Esophagus mucosa (tissue), 1 donor: ENCODE data around the gene CLSTN2. TPM values are rescaled to one million over a fixed set of nuclear protein-coding genes. Genes with fewer than 3 reads are reported as not detected.

Experiments used
- ATAC-seq: fragments of 200-7000 bp; cut with Tn5 transposase; one replicate; pipeline ENCODE4 v1.9.1; 2020
- total RNA-seq: library from RNA; stranded (reverse); gene quantifications from one replicate; pipeline ENCODE4 v1.2.4, GENCODE V29; 2023
- donor health status: DM: yes; HTN: yes; CAD: no.

Gene CLSTN2
- total RNA-seq, 1 donor from 2014 or later: 1.5 TPM

DNA sequence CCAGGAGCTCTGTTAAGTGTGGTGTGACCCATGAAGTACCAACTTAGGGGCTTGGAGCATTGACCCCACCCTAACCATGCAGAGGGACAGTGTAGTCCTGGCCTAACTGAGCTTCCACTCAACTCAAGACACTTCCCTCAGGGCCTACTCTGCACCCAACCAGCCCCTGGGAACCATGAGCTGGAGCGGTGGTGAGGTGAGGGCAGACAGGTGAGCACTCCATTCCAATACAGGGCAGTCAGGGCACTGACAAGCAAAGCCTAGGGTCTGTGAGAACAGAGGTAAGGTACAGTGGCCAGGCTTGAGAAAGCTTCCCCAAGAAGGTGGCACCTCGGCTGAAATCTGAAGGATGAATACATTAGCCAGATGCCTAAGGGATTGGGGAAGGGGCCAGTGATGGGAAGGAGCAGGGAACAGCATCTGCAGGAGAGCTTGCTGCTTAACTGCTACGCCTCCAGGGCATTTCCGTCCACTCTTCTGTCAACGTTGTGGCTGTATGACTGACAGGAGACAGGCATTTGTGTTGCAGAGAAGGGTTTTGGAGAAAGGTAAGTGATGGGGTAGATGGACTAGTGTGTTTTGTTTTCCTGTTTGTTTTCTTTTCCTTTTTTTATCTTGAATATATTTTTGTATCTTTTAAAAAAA lies 499.4 kb downstream of the CLSTN2 start:
- no peak for ATAC-seq

DNA sequence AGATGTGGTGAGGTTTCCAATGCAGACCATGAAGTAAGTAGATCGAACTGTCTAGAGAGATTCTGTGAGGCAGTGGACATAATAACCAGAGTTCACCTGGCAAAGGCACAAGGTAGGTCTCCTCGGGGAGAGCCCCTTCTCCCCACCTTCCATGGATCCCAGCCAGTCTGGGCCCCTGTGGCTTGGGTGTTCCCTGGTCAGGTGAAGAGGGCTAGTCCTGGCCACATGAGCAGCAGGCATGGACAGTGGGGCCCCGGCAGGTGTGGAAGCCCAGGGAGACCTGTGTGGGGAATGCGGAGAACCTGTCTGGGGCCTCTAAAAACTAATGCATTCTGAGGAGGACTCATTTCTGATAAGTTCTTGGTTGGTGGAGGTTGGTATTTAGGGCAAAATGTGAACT lies 501.4 kb downstream of the CLSTN2 start:
- ATAC-seq: no peak

DNA sequence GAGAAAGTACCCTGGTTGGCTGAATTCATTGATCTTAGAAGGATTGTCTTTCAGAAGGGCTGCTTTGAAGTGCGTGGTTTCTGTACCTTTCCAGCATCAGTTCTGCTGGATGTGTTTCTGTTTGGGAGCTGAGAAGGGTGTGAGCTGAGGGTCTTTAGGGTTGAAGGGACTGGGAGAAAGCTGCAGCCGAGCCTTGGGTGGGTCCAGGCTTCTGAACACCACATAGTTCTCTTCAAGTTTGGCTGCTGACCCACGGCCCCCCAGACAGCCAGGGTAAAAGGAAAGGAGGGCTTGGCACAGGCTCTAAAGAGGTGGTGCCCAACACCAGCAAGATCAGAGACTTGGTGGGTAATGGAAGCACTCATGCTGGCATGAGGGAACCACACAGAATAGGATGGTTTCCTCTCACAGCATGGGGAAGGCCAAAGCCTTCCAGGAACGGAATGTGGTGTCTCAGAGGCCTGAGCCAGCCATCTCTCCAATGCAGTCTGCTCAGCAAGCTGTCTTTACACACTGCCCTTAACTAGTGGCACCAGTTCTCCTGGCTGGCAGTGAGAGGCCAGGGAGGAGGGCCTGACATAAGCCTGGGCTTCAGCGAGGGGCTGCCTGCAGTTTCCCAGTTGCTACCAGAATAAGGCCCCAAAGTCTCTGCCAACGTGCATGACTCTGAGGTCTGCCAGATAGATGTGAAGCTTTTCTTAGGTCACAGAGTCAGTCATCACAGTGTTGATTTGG lies 503.9 kb downstream of the CLSTN2 start:
- ATAC-seq: no peak

DNA sequence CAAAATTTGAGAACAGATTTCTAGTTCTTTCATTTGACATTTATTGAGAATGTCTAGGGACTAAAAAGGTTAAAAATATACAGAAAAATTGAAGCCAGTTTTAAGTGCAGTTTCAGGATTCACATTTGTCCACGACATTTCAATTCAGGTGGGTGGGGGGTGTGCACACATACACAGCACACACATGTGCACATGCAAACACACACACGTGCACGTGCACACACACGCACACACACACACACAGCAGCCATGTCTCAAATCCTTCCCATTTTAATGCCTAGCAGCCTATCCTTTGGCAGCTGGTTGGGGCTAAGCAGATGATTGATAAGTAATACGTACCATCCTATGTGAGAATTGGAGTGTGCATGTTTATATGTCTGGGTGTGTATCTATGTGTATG lies 504.5 kb downstream of the CLSTN2 start:
- ATAC-seq: no peak

- peak; percentile 65 for ATAC-seq
Observed at GRCh38 chr3:140440446-140440845, 505.5 kb downstream of the CLSTN2 start.

DNA sequence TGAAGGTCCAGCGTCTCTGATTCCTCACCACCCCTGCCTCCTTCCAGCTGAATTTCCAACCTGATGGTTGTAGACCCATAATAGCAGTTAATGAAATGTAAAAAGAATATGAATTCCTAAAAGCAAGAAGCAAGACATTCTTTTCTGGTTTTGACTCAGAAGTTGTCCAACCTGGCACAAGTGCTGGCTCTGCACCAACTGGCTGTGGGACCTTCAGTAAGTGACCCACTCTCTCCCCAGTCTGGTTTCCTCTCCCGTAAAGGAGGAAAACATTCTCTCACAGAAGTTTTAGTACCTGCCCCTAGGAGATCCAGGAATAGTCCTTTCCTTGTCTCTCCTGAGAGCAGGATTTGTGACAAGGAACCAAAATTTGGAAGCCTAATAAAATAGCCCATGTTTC lies 506.0 kb downstream of the CLSTN2 start:
- no peak for ATAC-seq

DNA sequence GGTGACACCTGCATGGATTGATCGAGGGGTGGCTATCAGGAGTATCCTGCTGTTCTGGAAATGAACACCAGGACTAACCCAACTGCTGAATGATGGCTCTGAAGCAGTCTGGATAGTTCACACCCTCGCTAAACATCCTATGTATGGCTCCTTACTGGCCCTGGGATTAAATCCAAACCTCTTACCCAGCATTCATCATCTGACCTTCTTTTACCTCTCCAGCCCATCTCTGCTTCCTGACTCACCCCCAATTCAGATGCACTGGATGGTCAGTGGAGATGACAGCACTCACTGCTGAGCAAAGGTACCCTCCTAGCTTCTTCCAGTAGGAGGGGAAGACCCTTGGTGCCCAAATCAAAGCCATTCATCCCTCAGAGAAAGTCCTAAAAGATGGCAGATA lies 507.6 kb downstream of the CLSTN2 start:
- no peak for ATAC-seq

DNA sequence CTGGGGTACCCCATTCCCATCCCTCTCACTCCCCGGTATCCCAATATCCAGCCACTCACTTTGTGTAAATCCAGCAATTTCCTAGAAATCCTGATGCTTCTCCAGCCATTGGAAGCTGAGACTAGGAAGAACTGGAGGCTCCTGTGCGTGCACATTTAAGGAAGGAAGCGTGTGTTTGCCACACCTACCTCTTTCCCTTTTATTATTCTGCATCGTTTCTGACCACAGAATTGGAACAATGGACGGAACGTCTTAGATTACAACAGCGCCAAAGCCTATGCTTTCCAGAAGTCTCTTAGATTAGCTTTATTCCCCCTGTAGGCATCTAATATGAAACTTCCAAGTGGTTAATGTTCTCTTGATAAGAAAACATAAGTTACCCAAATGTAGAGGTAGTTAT lies 508.1 kb downstream of the CLSTN2 start:
- ATAC-seq: no peak

DNA sequence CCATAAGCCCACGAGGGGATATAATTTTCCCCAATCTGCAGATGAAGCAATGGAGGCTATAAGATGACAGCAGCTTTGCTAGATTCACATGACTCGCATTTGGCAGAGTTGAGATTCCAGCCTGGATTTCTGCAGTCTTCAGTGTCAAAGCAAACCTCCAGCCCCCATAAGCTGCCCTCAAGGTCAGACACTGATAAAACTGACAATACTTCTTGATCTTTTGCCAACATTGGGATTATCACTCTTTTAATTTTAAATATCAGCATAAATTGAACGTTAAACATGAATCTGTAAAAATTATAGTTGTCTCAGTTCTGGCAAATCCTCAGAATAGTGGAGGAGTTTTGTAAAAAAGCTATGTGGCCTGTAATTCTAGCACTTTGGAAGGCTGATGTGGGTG lies 508.8 kb downstream of the CLSTN2 start:
- ATAC-seq: no peak

DNA sequence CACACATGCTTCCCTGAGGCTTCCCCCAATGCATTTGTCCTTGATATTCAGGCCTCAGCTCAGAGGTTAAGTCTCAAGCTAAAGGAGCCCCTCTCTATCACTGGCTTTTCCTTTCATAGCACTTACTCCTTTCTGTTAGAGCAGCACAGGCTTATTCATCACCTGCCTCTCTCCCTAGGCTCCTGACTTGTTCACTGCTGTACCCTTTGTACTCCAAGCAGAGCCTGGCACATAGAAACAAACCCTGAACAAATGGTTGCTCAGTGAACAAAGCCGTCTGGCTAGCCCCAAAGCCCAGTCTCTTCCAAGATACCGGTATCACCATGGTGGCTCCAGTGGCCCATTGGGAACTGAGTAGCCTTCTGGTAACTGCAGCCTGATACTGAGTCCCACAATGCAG lies 511.7 kb downstream of the CLSTN2 start:
- ATAC-seq: no peak

DNA sequence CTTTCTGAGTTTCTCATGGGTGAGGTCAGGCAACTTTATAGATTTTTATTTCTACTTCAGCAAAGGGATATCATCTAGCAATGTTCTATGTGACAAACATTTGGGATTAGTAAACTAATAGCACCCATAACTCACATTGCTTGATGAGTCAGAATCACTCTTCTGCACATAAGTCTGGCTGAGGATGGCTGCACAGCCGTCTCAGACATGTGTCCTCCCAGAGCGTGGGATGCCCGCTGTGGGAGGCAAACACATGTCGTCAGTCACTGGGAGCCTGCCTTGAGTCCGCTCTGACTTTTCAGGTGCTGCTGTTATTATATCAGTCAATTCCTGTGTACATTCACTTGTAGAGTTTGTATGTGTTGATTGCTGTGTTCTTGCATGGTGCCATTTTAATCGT lies 512.2 kb downstream of the CLSTN2 start:
- no peak for ATAC-seq

- peak; percentile 45 for ATAC-seq
Observed at GRCh38 chr3:140448001-140448400, 513.0 kb downstream of the CLSTN2 start.

GRCh38 chr3:140449413-140450256 lies 514.6 kb downstream of the CLSTN2 start:
- no peak for ATAC-seq

GRCh38 chr3:140453750-140454149 lies 518.8 kb downstream of the CLSTN2 start:
- no peak for ATAC-seq

GRCh38 chr3:140455521-140456214 lies 520.7 kb downstream of the CLSTN2 start:
- no peak for ATAC-seq

DNA sequence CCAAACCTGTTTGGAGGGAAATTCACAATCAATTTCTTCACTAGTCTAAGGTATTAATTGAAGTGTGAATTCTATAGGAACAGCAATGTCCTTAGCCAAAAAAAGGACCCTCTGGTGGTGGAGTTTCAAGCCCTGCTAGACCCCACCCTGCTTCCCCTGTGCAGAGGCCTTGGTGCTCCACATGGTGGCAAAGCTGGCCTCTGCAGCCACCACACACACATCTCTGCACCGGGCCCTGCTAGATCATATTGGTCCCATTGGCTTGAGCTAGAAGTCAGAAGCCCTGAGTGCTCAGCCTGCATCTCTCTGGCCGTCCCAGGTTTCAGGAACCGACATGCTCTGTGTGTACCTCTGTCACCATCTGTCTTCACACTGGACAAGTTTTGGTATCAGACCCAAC lies 522.0 kb downstream of the CLSTN2 start:
- ATAC-seq: no peak

DNA sequence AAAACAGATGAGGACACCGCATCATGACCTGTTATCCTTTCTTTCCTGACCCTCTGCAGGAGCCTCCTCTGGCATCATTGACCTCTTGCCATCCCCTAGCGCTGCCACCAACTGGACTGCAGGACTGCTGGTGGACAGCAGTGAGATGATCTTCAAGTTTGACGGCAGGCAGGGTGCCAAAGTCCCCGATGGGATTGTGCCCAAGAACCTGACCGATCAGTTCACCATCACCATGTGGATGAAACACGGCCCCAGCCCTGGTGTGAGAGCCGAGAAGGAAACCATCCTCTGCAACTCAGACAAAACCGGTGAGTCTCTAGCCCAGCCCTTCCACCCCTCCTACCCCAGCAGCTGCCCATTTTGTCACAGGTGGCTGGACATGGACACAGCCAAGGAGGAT lies 524.5 kb downstream of the CLSTN2 start:
- no peak for ATAC-seq

DNA sequence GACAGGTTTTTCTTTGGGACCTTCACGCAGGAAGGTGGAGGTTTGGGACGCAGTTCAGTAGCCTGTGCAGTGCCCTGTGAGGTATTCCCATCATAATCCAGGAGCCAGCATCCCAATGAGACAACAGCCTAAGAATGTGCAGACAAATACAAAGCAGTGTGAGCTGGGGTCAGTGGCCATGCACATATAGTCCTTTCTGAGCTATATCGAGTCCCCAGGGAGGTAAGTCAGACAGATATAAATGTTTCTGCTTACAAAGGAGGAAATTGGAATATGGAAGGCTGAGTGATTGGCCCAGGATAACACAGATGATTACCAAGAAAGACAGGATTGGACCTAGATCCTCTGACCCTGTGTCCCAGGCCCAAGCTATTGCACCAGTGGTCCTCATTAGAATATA lies 526.3 kb downstream of the CLSTN2 start:
- ATAC-seq: no peak

DNA sequence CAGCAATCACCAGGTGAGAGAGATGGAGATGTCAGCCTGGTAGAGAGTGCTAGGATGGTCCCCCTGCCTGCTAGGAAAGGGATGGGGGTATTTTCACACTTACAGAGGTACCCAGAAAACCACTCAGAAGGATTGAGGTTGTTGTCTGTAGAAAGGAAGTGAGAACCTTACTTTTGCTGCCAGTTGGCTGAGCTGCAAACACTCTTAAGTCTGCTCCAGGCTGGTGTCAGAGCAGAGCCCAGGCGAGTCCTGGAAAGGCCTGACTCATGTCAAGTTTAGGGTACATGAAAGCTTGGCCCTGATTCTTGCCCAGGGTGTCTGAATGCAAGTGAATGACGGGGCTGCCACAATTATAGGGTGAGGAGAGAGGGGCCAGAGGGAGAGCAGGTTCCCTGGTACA lies 528.4 kb downstream of the CLSTN2 start:
- ATAC-seq: no peak

- no peak for ATAC-seq
Observed at GRCh38 chr3:140465988-140466387, 531.0 kb downstream of the CLSTN2 start.

- ATAC-seq: no peak
Observed at GRCh38 chr3:140466535-140466934, 531.5 kb downstream of the CLSTN2 start.

DNA sequence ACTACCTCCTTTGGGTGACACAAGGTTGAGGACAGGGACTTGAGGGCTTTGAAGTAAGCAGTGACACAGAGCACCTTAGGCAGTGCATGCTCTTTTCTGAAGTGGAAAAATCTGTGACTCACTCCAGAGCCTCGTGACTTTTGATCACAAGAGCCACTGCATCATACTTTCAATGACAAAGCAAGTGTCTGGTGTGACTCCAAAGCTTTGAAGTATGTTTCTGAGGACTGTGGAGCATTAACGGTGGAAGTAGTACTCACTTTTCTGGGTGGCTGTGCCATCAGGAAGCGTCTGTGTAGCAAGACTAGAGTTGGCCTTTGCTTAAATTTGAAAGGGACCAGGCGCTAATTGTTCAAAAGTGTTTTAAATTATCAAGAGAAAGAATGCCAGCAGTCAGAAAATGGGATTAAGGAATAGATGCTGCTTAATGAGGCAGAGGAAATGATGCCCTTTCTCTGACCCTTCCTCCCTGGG lies 532.2 kb downstream of the CLSTN2 start:
- ATAC-seq: peak; percentile 88

GRCh38 chr3:140467796-140468315 lies 532.9 kb downstream of the CLSTN2 start:
- ATAC-seq: no peak
